AG10803 (cell line): ENCODE data around the gene CILP.

Experiments used
- DNase-seq: peaks from one replicate; pipeline ENCODE4 v3.0.0; 2010; ENCODE audit warnings: low read depth
- H3K4me3 ChIP-seq: 2 replicates; pipeline ENCODE4 v1.5.1; 2011; ENCODE audit warnings: mild to moderate bottlenecking, low read length, control low read depth
- TF ChIP-seq, protein P1 (sequence below): conservative IDR thresholded peaks from 2 replicates; pipeline ENCODE4 v1.5.1; 2011; ENCODE audit warnings: mild to moderate bottlenecking, low read length, control low read depth, inconsistent platforms

The CILP gene

DNA sequence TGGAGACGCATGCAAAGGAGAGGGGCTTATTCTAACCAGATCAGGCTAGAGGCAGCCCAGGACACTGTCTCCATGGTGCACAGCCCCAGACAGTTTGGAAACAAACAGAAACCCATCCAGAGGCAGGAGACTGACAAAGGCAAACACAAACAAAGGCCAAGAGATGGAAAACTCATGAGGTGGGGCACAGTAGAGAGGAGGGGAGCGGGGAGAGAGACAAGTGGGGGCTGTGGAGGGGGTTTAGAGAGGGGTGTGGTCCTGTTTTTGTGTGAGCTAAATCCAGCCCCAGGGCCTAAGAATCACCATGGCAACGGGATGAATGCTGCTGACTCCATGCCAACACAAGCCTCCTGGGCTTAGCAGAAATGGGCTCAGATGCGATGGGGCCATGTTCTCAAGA, 43.1 kb upstream of the CILP start:
- H3K4me3 ChIP-seq, result no peak overlapping the region
- TF ChIP-seq, protein P1, sequence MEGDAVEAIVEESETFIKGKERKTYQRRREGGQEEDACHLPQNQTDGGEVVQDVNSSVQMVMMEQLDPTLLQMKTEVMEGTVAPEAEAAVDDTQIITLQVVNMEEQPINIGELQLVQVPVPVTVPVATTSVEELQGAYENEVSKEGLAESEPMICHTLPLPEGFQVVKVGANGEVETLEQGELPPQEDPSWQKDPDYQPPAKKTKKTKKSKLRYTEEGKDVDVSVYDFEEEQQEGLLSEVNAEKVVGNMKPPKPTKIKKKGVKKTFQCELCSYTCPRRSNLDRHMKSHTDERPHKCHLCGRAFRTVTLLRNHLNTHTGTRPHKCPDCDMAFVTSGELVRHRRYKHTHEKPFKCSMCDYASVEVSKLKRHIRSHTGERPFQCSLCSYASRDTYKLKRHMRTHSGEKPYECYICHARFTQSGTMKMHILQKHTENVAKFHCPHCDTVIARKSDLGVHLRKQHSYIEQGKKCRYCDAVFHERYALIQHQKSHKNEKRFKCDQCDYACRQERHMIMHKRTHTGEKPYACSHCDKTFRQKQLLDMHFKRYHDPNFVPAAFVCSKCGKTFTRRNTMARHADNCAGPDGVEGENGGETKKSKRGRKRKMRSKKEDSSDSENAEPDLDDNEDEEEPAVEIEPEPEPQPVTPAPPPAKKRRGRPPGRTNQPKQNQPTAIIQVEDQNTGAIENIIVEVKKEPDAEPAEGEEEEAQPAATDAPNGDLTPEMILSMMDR, result no peak
- DNase-seq, result no peak

DNA sequence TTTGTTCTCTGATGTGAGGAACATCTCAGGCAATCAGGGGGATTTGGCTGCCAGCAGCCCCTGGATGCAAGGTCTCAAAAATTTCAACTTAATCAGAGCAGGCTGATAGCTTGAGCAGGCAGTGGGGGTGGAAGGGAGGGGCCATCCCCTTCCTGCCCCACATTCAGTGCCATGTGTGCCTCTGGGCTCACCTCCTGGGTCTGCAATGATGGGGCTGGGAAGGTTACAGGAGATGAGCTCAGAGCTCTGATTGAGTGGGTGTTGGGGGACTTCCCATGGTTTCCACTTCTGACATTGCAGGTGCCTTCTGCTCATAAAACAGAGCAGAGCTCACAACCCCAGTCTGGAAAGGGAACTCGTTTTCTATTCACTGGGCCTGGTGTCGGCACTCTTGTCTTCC, 38.4 kb upstream of the CILP start:
- TF ChIP-seq, protein P1, result no peak
- no peak overlapping the region for H3K4me3 ChIP-seq
- DNase-seq, result no peak

DNA sequence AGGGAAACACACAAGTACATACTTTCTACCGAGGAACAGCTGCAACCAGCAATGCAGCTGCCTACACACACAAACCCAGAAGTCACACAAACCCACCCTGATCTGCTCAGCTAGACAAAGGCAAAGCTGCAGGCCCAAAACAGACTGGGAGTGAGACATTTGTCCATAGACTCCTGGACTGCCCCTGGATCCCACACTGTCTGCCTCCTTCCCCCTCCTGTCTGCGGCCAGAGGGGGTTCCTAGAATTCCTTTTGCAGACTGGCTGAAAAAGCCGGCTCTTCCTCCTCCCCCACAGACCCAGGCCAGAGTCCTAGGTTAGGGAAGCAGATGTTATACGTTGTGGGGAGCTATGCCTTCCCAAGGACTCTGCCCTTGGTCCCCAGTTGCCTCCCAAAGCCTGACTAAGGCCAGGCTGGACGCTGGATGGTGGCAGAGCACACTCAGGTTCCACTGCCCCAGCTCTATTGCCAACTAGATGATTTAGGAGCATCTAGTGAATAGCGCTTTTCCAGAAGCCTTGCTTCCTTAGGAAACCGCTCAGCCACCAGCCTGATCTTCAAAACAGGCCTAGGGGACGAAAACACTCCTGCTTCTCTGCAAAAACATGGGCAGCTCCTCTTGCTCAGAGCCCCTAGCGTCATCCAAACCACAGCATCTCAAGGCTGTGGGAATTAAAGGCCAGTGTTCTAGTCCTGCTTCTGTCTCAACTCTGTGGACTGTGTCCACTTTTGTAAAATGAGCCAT, 37.4 kb upstream of the CILP start:
- no peak overlapping the region for H3K4me3 ChIP-seq
- DNase-seq, result no peak
- TF ChIP-seq, protein P1, result no peak

DNA sequence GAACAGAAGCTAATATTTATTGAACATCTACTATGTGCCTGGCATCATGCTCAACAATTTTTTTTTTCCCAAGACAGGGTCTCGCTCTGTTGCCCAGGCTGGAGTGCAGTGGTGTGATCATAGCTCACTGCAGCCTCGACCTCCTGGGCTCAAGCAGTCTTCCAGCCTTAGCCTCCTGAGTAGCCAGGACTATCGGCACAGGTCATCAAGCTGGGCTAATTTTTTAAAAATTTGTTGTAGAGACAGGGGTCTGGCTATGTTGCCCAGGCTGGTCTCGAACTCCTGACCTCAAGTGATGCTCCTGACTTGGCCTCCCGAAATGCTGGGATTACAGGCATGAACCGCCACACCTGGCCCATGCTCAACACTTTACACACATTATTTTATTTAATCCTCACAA, 35.7 kb upstream of the CILP start:
- no peak overlapping the region for H3K4me3 ChIP-seq
- DNase-seq, result no peak
- TF ChIP-seq, protein P1, result no peak

DNA sequence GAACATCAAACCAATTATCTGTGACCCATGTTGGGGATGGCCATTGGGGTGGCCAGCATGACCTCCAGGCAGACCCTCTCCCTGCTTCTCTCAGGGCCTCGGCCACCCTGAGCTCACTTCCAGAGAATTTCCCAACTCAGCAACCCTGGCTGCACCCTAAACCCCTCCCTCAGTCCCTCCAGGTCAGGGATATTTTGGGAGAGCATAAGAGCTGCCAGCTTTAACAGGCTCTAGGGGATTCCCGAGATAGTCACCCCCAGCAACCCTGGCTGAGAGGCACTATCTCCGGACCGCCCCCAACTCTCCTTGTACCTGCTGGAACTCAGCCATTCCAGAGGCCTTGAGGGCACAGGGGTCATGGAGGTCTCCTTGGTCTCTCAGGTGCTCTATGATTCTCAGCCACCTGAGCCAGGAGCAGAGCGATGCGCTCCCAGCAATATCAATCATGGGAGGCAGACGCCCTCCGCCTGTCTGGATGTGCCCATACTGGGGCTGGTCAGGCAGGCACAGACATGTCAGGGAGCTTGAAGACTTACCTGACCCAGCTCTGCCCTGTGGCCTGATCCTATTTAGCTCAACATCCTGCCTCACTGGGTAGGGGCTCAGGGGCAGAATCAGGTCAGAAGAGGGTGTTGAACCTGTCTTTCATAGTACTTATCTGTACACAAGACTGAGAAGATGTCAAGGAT, 34.9 kb upstream of the CILP start:
- no peak for DNase-seq
- TF ChIP-seq, protein P1, result no peak
- no peak overlapping the region for H3K4me3 ChIP-seq

DNA sequence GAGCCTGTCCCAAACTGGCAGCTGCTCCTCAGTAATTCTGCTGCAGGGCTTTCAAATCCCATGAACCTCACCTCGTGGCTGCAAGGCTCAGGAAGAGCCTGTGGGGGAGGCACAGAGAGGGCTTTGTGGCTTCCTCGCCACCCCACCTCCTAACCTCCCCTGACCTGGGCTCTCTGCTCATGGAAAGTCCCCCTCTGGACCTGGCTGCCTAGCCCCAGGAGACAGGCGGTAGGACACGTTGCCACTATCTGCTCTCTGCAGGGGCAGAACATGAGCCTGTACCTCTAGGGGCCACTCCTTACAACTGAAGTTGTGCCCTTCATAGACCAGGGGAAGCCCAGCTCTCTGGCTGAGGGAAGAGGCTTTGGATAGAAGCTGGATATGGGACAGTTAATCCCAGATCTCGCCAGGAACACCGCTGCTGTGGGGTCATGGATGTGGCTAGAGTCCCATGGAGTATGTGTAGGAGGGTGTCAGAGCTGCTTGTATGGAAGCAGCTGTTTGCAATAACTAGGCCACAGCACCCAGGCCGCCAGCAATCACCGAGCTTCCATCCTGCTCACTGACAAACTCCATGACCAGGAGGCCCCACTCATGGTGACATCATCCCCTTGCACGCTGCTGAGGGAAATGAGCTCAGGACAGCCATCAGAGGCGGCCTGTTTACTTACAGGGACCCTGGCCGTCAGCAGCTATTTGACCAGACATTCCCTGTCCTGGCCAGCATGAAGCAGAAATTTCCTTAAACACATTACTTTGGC, 34.0 kb upstream of the CILP start:
- peak; percentile 44 for DNase-seq

More for the DNA sequence above, 34.0 kb upstream of the CILP start:
- TF ChIP-seq, protein P1, result no peak
- H3K4me3 ChIP-seq, result no peak overlapping the region
